Activated CD4-positive, alpha-beta T cell treated with anti-CD3 and anti-CD28 coated beads, Interleukin-2, amount 10 ng/mL, durations not matched to agents 24 days and 14 days (primary cell): Measurements from ENCODE around the gene PIGZ. TPM values are rescaled to one million over a fixed set of nuclear protein-coding genes. Genes with fewer than 3 reads are reported as not detected.

ENCODE experiments used
- DNase-seq: peaks from one replicate; pipeline ENCODE4 v3.0.0; 2022
- H3K27ac Mint-ChIP-seq: one replicate; pipeline ENCODE4 v1.8.0; 2022; ENCODE audit warnings: mild to moderate bottlenecking, mixed read lengths
- H3K27me3 Mint-ChIP-seq: one replicate; pipeline ENCODE4 v1.8.0; 2022; ENCODE audit warnings: mixed read lengths
- H3K36me3 Mint-ChIP-seq: one replicate; pipeline ENCODE4 v1.8.0; 2022; ENCODE audit warnings: low read depth, mild to moderate bottlenecking, mixed read lengths
- H3K4me1 Mint-ChIP-seq: one replicate; pipeline ENCODE4 v1.8.0; 2021; ENCODE audit warnings: mixed read lengths
- H3K4me3 Mint-ChIP-seq: one replicate; pipeline ENCODE4 v1.8.0; 2022; ENCODE audit warnings: mild to moderate bottlenecking, moderate library complexity, mixed read lengths
- H3K9me3 Mint-ChIP-seq: one replicate; pipeline ENCODE4 v1.8.0; 2021; ENCODE audit warnings: mixed read lengths
- intact Hi-C: fragments of 100-400 bp; cut with micrococcal nuclease; formaldehyde crosslinking; loops from one replicate; pipeline ENCODE4 v1.15.1; 2023
- total RNA-seq: library from RNA; stranded (reverse); gene quantifications from 2 replicates; pipeline ENCODE4 v1.2.3, GENCODE V29; 2022

PIGZ gene
- total RNA-seq, 1 donor from 2014 or later, result 1.7 TPM

- peak; percentile 100 for DNase-seq
- peak within 1 kb of the TSS; percentile 95 for H3K27ac Mint-ChIP-seq
- H3K27me3 Mint-ChIP-seq, result peaks cover 2% of the 10 kb centered on the region
- H3K4me1 Mint-ChIP-seq, result peaks cover 41% of the 10 kb centered on the region
- H3K4me3 Mint-ChIP-seq, result peak within 1 kb of the TSS; percentile 89
- peaks cover 46% of the 10 kb centered on the region for H3K36me3 Mint-ChIP-seq
- intact Hi-C loops, result loop anchor here (1.0 to 2.0 kb wide), 7 partner anchors 27 to 439 kb away; partner anchors contain the start of genes CEP19, FBXO45, PIGX and RNF168
- peaks cover 3% of the 10 kb centered on the region for H3K9me3 Mint-ChIP-seq
Measured at GRCh38 chr3:196942226-196942914, 26.3 kb downstream of the PIGZ start, which contains the start of gene NCBP2. TSS of gene NCBP2 (minus strand) at chr3:196942528. CDS start at chr3:196942503, 25 bp downstream.

DNA sequence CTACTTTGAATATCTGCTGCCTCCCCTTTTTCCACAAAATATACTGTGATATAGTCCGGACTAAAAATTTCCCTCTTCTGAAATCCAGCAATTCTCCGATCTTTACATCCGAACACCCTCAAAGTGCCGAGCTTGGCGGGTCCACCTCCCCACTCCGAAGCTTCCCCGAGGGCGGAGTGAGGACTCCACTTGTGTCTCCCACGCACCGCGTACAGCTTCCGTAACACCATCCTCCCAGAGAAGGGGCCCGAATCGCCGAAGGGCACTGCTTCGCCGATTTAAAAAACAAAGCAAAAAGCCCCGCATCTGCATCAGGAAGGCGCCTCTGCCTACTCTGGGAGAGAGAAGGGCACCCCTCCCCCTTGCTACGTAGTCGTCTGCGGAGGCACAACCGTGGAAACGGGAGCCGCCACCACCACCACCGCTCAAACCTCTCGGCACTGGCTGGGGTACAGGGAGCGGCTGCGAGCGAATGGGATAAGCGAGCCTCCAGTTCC, 26.9 kb downstream of the PIGZ start:
- peak overlapping the region; percentile 95 for H3K27ac Mint-ChIP-seq
- H3K36me3 Mint-ChIP-seq, result peaks cover 52% of the 10 kb centered on the region
- intact Hi-C loops, result loop anchor here (1.0 to 2.0 kb wide), 7 partner anchors 28 to 438 kb away; partner anchors contain the start of genes CEP19, FBXO45, PIGX and RNF168
- peaks cover 2% of the 10 kb centered on the region for H3K27me3 Mint-ChIP-seq
- peak; percentile 88 for DNase-seq
- peak overlapping the region; percentile 89 for H3K4me3 Mint-ChIP-seq
- peaks cover 41% of the 10 kb centered on the region for H3K4me1 Mint-ChIP-seq
- H3K9me3 Mint-ChIP-seq, result peaks cover 3% of the 10 kb centered on the region

DNA sequence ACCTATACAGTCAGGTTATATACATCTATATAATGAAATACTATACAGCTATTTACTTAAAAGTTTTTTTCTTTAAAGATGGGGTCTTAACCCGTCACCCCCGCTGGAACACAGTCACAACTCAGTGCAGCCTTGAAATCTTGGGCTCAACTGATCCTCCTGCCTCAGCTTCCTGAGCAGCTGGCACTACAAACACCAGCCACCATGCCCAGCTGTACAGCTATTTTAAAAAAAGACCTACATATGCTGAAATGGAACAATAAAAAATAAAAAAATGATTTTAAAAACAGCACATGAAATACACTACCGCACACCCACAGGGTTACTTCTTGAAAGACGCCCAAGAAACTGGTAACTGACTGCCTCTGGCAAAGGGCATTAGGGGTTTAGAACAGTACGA, 30.1 kb downstream of the PIGZ start:
- H3K9me3 Mint-ChIP-seq, result peaks cover 3% of the 10 kb centered on the region
- H3K4me1 Mint-ChIP-seq, result peaks cover 30% of the 10 kb centered on the region
- H3K27ac Mint-ChIP-seq, result no peak overlapping the region
- intact Hi-C loops, result no loop called here
- no peak for DNase-seq
- H3K36me3 Mint-ChIP-seq, result peaks cover 70% of the 10 kb centered on the region
- H3K4me3 Mint-ChIP-seq, result no peak overlapping the region
- peaks cover 2% of the 10 kb centered on the region for H3K27me3 Mint-ChIP-seq

- peaks cover 3% of the 10 kb centered on the region for H3K9me3 Mint-ChIP-seq
- no peak overlapping the region for H3K4me3 Mint-ChIP-seq
Measured at GRCh38 chr3:196938124-196938523, 30.5 kb downstream of the PIGZ start.

GRCh38 chr3:196936288-196936687, 32.3 kb downstream of the PIGZ start:
- Mint-ChIP-seq H3K27me3 (no peaks in the 10 kb centered on the region), H3K27ac (no peak overlapping the region), H3K36me3 (peaks cover 72% of the 10 kb centered on the region), H3K4me3 (no peak overlapping the region), H3K4me1 (peaks cover 18% of the 10 kb centered on the region), H3K9me3 (no peaks in the 10 kb centered on the region)
- intact Hi-C loops, result no loop called here
- no peak for DNase-seq

More at GRCh38 chr3:196938124-196938523, 30.5 kb downstream of the PIGZ start:
- H3K27me3 Mint-ChIP-seq, result peaks cover 2% of the 10 kb centered on the region
- H3K36me3 Mint-ChIP-seq, result peaks cover 68% of the 10 kb centered on the region
- no peak for DNase-seq
- intact Hi-C loops, result no loop called here
- H3K4me1 Mint-ChIP-seq, result peaks cover 26% of the 10 kb centered on the region
- H3K27ac Mint-ChIP-seq, result no peak overlapping the region

- no peak for DNase-seq
- Mint-ChIP-seq H3K4me3 (no peak overlapping the region), H3K9me3 (no peaks in the 10 kb centered on the region), H3K27ac (peak overlapping the region; percentile 75), H3K36me3 (peaks cover 64% of the 10 kb centered on the region), H3K4me1 (no peaks in the 10 kb centered on the region), H3K27me3 (no peaks in the 10 kb centered on the region)
- intact Hi-C loops, result no loop called here
Measured at GRCh38 chr3:196932600-196932999, 36.0 kb downstream of the PIGZ start.

DNA sequence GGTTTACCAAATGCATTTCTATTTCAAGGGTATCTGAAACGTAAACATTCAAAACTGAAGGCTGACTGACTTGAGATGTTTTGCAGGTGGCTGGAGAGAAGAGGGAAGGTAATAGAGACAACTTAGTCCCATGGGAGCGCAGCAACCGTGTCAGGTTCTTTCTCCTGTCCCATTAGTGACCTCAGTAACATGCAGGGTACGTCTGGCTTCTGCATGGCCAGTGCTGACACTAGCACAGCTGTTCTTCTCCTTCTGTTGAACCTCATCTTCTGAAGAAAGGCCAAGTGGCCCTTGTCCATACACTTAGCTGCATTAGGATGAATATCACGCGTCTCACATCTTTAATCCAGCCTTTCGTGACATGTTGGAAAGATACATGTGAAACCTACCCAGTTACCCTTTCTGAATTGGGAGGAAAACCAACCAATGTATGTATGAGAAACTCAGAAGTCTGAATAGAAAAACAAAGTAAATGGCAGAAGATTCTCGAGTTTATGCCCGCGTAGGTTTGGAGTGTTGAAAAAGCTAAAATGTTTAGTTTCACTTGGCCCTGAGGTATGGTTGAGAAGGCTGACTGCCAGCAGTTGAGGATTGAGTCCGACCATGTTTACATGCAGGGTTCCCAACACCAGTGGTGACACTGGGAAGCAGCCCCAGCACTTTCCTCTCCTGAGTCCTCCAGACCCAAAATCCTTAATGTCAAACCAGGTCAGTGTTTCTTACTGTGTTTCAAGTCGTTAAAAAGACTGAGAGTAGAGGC, 36.6 kb downstream of the PIGZ start:
- H3K27me3 Mint-ChIP-seq, result no peaks in the 10 kb centered on the region
- no peaks in the 10 kb centered on the region for H3K4me1 Mint-ChIP-seq
- DNase-seq, result no peak
- peak overlapping the region; percentile 75 for H3K27ac Mint-ChIP-seq
- peaks cover 62% of the 10 kb centered on the region for H3K36me3 Mint-ChIP-seq
- H3K4me3 Mint-ChIP-seq, result no peak overlapping the region
- intact Hi-C loops, result no loop called here
- H3K9me3 Mint-ChIP-seq, result no peaks in the 10 kb centered on the region

DNA sequence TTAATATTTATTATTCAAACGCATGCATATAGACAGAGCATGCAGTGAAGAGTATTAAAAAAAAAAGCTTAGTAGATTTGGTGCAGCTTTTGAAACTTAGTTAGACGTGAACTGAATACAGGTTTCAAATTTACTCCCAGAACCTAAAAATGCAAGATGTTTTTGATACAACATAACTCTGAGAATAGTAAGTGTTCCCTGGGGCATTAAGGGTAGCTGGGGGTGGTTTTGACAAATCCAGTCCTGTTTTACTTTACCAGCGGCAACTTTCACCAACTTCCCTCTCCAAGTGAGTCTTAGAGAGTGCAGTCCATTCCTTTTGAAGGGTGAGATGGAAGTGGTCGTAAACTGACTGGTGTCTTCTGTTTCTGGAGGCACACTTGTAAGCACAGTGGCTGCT, 37.5 kb downstream of the PIGZ start:
- Mint-ChIP-seq H3K27me3 (no peaks in the 10 kb centered on the region), H3K36me3 (peaks cover 54% of the 10 kb centered on the region), H3K27ac (no peak overlapping the region), H3K4me1 (no peaks in the 10 kb centered on the region), H3K4me3 (no peak overlapping the region), H3K9me3 (no peaks in the 10 kb centered on the region)
- DNase-seq, result no peak
- intact Hi-C loops, result no loop called here

GRCh38 chr3:196927571-196928453, 40.8 kb downstream of the PIGZ start:
- intact Hi-C loops, result no loop called here
- no peaks in the 10 kb centered on the region for H3K9me3 Mint-ChIP-seq
- no peak for DNase-seq
- no peak overlapping the region for H3K4me3 Mint-ChIP-seq
- no peaks in the 10 kb centered on the region for H3K27me3 Mint-ChIP-seq
- H3K36me3 Mint-ChIP-seq, result peaks cover 32% of the 10 kb centered on the region
- no peaks in the 10 kb centered on the region for H3K4me1 Mint-ChIP-seq
- H3K27ac Mint-ChIP-seq, result no peak overlapping the region

- H3K4me3 Mint-ChIP-seq, result no peak overlapping the region
- H3K27ac Mint-ChIP-seq, result no peak overlapping the region
- no peak for DNase-seq
- peaks cover 24% of the 10 kb centered on the region for H3K36me3 Mint-ChIP-seq
- no peaks in the 10 kb centered on the region for H3K27me3 Mint-ChIP-seq
- H3K4me1 Mint-ChIP-seq, result peaks cover 2% of the 10 kb centered on the region
- intact Hi-C loops, result no loop called here
- H3K9me3 Mint-ChIP-seq, result peaks cover 8% of the 10 kb centered on the region
Measured at GRCh38 chr3:196920733-196921132, 47.9 kb downstream of the PIGZ start.

- no peak overlapping the region for H3K27ac Mint-ChIP-seq
- peaks cover 2% of the 10 kb centered on the region for H3K4me1 Mint-ChIP-seq
- H3K9me3 Mint-ChIP-seq, result peaks cover 11% of the 10 kb centered on the region
- H3K36me3 Mint-ChIP-seq, result peaks cover 42% of the 10 kb centered on the region
- no peak for DNase-seq
- intact Hi-C loops, result no loop called here
- H3K4me3 Mint-ChIP-seq, result no peak overlapping the region
- no peaks in the 10 kb centered on the region for H3K27me3 Mint-ChIP-seq
Measured at GRCh38 chr3:196918968-196919367, 49.7 kb downstream of the PIGZ start.

DNA sequence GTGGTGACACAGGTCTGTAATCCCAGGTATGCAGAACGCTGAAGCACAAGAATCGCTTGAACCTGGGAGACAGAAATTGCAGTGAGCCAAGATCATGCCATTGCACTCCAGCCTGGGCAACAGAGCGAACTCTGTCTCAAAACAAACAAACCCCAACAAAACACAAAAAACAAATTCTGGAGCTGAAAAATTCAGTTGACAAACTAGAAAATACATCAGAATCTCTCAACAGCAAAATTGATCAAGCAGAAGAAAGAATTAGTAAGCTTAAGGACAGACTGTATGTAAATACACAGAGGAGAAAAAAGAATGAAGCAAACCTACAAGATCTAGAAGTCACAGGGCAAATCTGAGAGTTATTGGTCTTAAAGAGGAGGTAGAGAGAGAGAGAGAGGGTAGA, 51.6 kb downstream of the PIGZ start:
- Mint-ChIP-seq H3K4me1 (peaks cover 2% of the 10 kb centered on the region), H3K4me3 (no peak overlapping the region), H3K27ac (no peak overlapping the region), H3K36me3 (peaks cover 45% of the 10 kb centered on the region), H3K9me3 (peaks cover 11% of the 10 kb centered on the region), H3K27me3 (no peaks in the 10 kb centered on the region)
- DNase-seq, result no peak
- intact Hi-C loops, result no loop called here

- no peak for DNase-seq
- no peak overlapping the region for H3K4me3 Mint-ChIP-seq
- H3K36me3 Mint-ChIP-seq, result peaks cover 45% of the 10 kb centered on the region
- H3K9me3 Mint-ChIP-seq, result peaks cover 11% of the 10 kb centered on the region
- intact Hi-C loops, result no loop called here
- H3K27ac Mint-ChIP-seq, result no peak overlapping the region
- peaks cover 2% of the 10 kb centered on the region for H3K4me1 Mint-ChIP-seq
- no peaks in the 10 kb centered on the region for H3K27me3 Mint-ChIP-seq
Measured at GRCh38 chr3:196916221-196916620, 52.4 kb downstream of the PIGZ start.
